ENCODE data around the gene ATP2A1.

The ATP2A1 gene

DNA sequence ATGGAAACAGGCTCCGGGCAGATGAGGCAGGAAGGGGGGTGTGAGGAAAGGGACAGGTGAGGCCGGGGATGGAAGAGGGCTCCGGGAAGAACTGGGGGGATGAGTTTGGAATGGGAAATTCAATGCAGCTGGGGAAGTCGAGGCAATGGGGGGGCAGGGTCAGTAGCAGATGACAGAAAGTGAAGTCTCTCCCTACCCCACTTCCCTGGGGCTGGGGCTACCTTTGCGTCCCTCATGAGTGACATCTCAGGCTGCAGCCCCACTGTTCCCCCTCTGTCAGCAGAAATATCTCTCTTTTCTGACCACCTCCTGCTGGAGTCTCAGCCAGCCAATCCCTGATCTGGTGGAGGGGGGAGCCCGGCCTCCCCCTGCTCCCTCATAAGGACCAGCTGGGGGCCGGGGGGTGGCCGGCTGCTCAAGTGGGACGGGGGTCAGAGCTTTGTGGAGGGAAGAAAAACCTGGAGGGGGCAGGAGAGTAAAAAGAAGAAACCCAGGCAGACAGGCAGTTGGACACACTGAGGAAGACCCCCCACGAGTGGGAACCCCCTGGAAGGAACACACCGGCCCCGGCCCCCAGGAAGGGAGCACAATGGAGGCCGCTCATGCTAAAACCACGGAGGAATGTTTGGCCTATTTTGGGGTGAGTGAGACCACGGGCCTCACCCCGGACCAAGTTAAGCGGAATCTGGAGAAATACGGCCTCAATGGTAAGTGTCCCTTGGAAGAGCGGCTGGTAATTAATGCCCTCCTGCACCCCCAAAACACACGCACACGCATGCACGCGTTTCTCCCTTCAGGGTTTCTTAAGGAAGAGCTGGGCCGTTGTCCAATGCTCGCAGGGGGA is at the start of gene ATP2A1:
Gene ATP2A1 (plus strand): TSS at position 406 of the 844 bp plus-strand sequence. CDS start 184 bp downstream, at position 590.
- no peak for DNase-seq (ENCODE audit: low read depth)

DNA sequence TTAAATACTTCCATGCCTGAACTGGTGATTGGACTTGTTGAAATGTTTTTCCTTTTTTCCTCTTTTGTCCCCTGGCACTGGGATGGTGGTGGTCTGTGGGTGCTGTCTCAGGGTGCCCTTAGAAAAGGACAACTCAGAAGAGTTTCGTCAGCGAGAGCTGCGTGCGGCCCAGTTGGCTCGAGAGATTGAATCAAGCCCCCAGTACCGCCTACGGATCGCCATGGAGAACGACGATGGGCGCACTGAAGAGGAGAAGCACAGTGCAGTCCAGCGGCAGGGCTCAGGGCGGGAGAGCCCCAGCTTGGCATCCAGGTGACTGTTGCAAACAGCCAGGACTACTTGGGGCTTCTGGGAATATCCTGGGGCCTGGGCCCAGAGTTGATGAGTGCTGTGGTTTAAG is 48.5 kb upstream of the ATP2A1 start:
- DNase-seq (ENCODE audit: low read depth), result no peak

DNA sequence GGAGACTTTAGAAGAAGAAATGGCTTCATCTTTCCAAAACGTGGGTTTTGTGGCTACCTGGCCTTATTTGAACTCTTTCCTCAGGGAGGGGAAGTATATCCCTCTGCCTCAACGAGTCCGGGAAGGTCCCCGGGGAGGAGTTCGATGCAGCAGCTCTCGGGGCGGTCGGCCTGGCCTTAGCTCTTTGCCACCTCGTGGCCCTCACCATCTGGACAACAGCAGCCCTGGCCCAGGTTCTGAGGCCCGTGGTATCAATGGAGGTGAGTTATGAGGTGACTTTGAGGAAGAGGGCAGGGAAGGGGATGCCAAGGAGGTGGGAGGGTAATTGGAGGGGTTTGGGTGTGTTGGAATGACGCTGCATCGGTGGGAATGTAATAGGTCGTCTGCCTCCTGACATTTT is 47.8 kb upstream of the ATP2A1 start:
- DNase-seq (ENCODE audit: low read depth), result no peak

DNA sequence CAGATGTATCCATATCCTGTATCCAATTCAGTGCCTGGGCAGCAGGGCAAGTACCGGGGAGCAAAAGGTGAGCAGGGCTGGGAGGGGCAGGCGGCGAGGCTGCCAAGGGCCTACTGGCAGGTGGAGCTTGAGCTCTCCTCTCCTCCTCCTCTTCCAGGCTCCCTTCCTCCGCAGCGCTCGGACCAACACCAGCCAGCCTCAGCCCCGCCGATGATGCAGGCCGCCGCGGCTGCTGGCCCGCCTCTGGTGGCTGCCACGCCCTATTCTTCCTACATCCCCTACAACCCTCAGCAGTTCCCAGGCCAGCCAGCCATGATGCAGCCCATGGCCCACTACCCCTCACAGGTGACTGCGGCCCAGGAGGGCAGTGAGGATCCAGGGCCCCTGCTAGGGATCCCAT is 43.9 kb upstream of the ATP2A1 start:
- DNase-seq (ENCODE audit: low read depth), result no peak

DNA sequence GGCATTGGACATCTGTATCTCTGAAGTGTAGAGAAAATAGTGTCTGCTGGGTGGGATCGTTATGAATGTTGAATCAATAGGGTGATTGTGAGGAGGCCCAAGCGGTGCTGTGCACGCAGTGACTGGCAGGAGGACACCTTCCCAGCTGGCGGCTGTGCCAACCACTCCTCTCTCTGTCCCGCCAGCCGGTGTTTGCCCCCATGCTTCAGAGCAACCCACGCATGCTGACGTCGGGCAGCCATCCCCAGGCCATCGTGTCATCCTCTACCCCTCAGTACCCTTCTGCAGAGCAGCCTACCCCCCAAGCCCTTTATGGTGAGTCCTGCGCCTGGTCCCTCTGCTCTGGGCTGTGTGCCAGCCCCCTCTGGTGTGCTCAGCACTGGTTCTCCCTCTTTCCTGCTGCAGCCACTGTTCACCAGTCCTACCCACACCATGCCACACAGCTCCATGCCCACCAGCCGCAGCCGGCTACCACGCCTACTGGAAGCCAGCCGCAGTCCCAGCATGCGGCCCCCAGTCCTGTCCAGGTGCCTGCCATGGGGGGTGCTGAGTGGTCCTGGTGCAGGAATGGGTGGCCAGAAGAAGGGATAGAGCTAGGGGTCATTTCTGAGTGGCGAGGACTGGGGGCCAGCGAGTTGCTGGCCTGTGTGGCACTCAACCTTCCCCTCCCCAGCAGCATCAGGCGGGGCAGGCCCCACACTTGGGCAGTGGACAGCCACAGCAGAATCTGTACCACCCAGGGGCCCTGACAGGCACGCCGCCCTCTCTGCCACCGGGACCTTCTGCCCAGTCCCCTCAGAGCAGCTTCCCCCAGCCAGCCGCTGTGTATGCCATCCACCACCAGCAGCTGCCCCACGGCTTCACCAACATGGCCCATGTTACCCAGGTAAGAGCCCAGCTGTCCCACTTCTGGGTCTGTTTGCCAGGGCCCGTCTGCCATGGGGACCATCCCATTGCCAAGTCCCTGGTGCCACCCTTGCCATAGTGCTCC is 43.1 kb upstream of the ATP2A1 start:
- no peak for DNase-seq (ENCODE audit: low read depth)

DNA sequence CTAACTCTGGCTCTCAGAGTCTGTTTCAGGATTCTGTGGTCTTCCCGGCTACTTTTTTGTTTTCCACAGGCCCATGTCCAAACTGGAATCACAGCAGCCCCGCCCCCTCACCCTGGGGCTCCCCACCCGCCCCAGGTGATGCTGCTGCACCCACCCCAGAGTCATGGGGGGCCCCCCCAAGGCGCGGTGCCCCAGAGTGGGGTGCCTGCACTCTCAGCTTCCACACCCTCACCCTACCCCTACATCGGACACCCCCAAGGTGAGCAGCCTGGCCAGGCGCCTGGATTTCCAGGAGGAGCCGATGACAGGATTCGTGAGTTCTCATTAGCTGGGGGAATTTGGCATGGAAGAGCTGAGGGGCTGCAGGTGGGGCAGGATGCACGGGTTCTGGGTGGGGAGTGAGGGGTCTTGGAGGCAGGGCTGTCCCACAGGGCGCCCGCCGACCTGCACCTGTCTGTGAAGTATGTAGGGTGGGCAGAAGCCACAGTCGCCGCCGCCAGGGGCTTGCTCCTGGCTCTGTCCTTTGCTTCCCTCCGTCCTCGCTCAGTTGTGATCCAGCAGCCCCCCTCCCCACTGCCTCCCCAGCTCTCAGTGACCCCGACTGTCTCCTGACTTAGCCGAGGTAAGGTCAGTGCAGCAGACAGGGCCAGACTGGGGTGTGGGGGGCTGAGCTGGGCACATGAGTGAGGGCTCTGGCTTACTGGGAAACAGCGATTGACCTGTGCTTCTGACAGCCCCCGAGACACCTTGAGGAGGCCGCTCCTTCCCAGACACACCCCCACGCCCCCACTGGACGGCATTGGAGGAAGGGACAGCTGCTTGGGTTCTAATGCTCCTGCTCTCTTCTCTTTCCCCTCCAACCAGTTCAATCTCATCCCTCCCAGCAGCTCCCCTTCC is 42.2 kb upstream of the ATP2A1 start:
- no peak for DNase-seq (ENCODE audit: low read depth)

DNA sequence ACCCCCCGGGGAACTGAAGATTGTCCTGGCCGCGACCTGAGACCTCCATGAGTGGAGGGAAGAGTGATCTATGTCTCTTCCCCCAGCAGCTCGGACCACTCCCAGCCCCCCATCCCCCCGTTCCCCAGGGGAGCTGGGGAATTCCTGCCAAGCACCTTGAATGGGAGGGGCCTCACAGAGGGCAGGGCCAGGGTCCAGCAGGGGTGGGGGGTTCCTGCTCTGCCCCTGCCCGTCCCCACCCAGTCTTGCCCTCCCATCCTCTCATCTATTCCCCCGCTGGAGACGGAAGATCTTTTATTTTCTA is 41.6 kb upstream of the ATP2A1 start:
- DNase-seq (ENCODE audit: low read depth), result no peak

DNA sequence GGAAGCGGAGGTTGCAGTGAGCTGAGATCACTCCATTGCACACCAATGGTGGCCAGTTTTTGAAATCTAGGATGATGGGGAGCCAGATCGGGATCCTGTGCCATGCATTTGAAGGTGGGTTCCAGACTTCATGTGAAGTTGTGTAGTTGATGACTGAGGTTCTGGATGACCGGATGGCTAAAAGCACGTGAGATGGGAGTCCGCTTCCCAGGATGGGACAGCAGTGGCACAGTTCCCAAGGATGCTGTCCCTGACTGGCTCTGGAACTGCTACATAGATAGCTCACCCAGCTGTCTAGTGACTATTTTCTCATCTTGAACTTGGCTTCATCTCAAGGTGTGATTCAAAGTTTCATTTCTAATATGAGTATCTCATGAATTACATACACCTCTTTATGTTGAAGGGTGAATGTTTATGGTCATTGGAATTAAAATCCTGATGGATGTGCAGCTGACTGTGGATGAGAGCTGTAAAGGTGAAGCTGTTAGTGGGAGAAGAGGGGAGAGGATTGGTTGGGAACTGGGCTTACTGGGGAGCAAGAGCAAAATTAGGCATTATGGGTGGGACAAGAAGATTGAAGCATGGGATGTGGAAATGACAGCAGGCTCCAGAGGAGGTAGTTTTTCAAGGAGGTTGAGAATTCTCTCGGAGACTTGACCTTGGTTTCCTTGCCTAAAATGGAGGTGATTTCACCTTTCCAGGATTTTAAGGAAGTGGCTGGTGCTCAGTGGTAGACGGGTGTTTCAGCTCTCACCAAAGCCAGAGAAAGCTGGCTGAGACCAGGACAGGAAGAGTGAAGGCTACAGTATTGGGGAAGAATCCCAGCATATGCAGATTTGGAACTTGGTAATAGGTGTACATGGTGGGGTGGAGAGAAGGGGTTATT is 40.4 kb upstream of the ATP2A1 start:
- DNase-seq (ENCODE audit: low read depth), result no peak

DNA sequence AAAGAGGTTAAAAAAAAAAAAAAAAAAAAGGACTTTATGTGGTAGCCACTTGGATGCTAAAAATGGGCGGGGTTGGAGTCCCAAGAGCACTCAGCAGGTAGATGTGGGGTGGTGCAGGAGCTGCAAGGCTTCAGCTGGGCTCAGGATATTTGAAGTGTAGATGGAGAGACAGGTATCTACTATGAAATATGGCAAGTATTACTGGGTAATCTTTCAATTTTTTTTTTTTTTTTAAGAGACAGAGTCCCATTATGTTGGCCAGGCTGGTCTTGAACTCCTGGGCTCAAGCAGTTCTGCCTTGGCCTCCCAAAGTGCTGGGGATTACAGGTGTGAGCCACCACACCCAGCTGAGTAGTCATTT is 39.8 kb upstream of the ATP2A1 start:
- DNase-seq (ENCODE audit: low read depth), result no peak

DNA sequence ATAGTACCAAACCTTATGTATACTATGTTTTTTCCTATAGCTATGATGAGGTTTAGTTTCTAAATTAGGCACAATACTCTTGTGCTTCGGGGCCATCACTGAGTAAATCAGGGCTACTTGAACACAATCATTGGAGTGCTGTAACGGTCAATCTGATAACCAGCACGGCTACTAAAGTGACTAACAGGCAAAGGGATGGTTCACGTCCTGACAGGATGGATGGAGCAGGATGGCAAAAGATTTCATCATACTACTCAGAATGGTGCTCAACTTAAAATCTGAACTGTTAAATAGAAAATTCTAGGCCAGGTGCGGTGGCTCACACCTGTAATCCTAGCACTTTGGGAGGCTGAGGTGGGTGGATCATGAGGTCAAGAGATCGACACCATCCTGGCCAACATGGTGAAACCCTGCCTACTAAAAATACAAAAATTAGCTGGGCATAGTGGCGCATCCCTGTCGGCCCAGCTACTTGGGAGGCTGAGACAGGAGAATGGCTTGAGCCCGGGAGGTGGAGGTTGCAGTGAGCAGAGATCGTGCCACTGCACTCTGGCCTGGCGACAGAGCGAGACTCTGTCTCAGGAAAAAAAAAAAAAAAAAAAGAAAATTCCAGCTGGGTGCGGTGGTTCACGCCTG is 39.2 kb upstream of the ATP2A1 start:
- DNase-seq (ENCODE audit: low read depth), result no peak

DNA sequence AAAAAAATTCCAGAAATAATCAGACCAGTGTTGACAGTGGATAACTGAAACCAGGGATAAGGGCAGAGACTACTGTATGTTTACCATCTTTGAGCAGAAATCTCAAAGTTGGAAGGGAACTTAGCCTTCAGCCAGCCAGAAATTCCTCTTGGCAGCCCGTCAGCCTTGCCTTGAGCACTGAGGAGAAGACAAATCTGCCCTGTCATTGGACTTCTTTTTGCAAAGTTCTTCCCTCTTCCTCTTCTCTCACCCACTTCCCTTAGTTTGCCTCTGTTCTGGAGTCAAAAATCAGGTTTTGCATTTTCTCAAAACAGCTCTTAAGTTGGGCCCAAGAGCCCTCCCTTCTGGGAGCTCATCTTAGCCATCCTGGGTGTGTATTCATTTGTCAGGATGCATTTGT is 38.4 kb upstream of the ATP2A1 start:
- DNase-seq (ENCODE audit: low read depth), result no peak

DNA sequence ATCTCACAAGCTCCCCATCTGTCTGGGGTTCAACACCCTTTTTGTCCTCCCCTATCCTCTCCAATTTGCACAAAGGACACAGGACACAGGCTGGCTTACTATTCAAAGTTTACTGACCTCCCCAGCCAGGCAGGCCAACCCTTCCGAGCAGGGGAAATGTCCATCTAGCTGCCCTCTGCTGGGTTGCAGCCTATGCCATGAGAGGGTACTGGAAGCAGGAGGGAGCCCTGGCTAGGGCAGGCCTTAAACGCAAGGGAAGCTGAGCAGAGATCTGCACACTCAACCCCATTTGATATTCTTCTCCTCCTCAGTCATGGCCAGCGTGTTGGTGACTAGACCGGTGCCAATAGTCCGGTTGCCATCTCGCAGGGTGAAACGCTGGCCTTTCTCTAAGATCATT is 35.6 kb upstream of the ATP2A1 start:
- no peak for DNase-seq (ENCODE audit: low read depth)

DNA sequence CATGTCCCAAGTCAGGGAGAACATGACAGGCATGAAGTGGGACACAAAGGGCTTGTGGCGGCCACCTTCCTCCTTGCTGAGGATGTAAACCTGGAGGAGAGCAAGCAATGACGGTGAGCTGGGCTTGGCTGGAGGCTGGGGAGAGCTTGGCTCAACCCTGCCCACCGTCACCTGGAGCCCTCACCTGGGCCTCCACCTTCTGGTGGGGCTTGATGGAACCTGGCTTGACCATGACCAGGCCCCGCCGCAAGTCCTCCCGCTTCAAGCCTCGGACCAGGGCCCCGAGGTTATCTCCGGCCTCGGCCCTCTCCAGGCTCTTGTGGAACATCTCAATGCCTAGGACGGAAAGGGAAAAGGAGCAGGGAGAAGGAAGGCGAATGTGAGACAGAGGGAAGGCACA is 34.5 kb upstream of the ATP2A1 start:
- no peak for DNase-seq (ENCODE audit: low read depth)

DNA sequence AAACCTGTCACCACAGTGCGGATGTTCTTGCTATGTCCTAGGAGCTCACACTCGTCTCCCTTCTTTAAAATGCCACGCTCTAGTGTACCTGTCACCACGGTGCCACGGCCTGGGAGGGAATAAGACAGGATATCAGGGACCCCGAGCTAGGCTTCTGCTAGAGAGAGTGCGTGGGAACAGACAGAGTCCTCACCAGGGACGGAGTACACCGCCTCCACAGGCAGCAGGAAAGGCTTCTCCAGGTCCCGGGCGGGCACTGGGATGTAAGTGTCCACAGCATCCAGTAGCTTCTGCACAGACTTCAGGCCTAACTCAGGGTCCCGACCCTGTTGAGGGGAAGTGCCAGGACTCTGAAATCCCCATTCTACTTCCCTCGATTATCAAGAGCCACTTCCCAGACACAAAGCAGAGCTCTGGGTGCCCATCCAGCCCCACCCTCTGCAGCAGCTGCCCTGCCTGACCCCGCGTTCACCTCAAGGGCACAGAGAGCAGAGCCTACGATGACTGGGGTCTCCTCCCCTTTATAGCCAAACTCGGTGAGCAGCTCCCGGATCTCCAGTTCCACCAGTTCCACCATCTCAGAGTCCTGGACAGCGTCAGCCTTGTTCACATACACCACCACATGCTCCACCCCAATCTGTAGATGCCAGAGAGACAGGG is 33.9 kb upstream of the ATP2A1 start:
- no peak for DNase-seq (ENCODE audit: low read depth)

DNA sequence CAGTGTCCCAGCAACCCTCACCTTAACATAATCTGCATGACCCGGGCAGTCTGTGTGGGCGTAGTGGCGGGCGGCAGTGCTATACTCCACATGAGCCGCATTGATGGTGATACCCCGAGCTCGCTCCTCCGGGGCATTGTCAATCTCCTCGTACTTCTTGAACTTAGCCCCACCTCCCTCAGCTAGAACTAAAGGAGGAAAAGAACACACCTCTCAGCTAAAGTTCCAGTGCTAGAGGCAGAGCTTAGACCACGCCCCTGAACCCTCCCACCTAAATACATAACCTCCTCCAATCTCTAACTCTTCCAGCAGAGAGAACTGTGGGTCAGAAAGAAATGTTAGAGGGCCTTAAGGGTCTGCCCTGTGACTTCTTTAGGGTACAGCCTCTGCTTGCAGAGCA is 33.0 kb upstream of the ATP2A1 start:
- no peak for DNase-seq (ENCODE audit: low read depth)

DNA sequence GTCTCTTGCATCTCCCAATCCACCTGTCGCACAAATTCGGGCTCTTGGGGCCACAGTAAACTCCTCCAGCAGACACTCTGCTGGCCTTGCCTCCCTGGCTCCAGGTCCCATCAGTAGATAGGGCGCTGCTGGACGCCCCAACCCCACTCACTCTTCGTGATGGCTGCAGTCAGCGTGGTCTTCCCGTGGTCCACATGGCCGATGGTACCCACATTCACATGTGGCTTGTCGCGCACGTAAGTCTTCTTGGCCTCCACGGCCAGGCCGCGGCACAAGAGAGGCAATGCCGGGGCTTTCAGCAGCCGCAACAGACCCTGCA is 32.6 kb upstream of the ATP2A1 start:
- DNase-seq (ENCODE audit: low read depth), result no peak

DNA sequence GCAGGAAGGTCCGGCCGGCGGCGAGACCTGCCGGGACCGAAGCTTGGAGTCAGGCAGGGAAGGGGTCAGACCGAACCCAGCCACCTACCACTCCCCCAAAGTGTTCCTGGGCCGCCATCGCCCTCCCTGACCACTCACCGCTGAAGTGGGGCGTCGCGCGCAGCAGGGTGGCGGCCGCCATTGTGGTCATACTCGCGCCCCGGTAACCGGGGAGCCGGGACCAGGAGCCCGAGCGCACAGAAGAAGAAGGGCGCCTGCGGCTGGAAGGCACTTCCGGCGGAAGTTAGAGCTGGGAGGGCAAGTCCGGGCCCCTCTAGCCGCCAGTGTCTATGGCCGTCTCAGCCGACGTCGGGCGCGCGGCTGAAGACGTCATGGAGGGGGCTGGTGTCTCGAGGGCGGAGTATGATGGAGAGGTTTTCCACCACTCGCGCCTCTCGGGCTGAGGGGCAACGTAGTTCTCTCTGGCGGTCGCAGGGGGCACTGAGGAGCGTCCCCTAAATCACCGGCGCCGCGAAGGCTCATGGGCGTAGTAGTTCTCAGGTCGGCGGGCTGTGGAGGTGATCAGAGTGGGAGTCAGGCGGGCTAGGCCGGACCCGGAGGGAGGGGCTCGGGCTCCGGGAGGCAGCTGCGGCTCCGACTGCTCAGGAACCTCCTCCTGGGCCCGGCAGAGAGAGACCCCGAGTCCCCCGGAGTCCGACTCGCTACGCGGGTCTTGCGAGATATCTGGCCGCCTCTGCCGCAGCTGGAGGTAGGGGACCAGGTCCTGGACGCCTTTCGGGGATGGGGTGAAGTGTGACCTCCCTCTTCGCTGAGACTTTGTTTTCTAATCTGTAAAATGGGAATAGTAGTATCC is 32.0 kb upstream of the ATP2A1 start, which contains the start of gene TUFM:
Gene TUFM (minus strand): TSS at position 269 of the 853 bp plus-strand sequence. CDS start 79 bp downstream, at position 190.
- peak; percentile 87 for DNase-seq (ENCODE audit: low read depth)

DNA sequence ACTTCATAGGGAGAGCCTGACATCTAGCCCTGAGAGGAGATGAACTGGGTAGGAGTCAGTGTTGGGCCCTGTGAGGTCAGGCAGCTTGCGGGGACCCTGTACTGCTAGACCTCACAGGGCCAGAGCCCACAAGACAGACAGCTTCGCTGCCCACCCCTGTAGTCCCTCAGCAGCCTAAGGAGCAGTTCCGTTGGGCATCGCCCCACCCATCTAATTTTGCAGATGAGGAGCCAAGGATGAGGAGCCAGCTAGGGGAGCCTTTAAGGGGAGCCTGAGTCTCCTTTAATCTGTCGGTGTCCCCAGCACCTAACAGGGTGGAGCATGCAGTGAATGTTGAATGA is 31.4 kb upstream of the ATP2A1 start:
- no peak for DNase-seq (ENCODE audit: low read depth)

DNA sequence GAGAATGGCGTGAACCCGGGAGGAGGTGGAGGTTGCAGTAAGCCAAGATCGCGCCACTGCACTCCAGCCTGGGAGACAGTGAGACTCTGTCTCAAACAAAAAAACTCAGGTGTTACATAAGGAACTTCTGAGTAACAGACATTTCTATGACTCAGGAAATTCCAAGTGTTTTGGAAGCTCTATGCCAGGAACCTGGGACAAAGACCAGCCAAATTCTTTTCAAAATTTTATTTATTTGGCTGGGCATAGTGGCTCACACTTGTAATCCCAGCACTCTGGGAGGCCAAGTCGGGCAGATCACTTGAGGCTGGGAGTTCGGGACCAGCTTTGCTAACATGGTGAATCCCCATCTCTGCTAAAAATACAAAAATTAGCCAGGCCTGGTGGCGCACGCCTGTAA is 19.9 kb upstream of the ATP2A1 start:
- no peak for DNase-seq (ENCODE audit: low read depth)

All from non-pigmented ciliary epithelial cell (primary cell).